GM18861 (cell line): ENCODE measurements around the gene P2RY6.
"Not testable (repeated sequence)": the region's sequence is repeated elsewhere in the genome, so short reads cannot be mapped to it uniquely, and the experiment has no call there.

Source experiments
- ATAC-seq: cut with Tn5 transposase; IDR thresholded peaks from one replicate; pipeline ENCODE4 v1.9.1; 2021; ENCODE audit not compliant: unreplicated experiment

The P2RY6 gene

DNA sequence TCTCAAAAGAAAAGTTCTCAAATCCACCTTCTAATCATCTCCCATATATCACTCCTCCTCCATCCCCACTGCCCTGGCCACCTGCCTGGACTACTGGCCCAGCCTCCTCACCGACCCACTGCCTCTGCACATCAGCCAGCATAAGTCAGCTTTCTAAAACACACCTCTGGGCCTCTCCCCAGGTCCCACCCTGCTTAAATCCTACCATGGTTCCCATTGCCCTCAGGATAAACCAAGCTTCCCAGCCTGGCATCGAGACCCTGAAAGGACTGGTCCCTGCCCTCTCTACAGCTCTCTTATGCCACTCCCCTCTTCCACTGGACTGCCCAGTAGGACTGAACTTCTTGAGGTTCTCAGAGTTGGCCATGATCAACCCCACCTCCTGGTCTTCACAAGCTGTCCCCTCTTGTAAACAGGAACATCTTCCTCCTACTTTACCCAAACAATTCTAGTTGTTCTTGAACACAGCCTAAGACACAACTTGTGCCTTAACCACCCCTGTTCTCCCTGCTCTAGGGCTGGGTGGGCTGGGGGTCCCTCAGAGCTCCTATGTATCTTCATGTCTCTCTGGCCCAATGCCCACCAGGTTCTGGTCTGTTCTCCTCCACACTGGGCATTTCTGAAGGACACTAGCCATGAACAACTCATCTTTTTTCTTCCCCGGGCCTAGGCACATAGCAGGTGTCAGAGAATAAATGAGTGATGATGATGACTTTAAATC lies 12.6 kb upstream of the P2RY6 start:
- no peak for ATAC-seq

DNA sequence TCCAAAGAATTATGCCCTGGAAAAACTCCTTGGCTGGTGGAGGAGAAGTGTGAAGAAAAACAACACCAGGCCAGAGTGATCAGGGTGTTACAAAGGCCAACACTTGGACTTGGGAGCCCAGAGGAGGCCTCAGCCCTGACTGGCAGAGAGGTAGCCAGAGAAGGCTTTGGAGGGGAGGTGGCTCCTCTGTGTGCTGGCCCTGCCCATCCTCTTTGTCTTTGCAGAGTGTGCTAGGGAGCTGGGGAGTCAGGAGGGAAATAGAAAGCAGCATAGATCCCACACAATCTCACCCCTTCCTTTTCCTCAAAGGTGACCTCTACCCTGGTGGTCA lies 12.0 kb upstream of the P2RY6 start:
- no peak for ATAC-seq

- no peak for ATAC-seq
Observed at GRCh38 chr11:73262851-73263495, 9.2 kb upstream of the P2RY6 start.

DNA sequence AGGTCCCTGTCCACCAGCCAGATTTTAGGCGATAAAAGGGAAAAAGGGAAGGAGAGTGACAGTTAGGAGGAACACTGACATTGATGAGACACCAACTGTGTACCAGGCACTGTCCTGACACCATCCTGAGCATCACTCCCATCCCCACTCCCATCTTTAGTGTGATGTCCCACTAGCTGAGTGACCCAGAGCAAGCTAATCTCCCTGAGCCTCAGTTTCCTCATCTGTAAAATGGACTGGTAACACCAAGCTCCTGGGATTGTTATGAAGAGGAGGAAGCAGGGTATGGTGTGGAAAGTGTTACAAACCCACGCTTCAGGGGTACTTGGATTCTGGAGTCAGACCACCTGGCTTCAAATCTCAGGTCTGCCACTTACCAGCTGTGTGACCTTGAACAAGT lies 8.5 kb upstream of the P2RY6 start:
- ATAC-seq, result no peak

DNA sequence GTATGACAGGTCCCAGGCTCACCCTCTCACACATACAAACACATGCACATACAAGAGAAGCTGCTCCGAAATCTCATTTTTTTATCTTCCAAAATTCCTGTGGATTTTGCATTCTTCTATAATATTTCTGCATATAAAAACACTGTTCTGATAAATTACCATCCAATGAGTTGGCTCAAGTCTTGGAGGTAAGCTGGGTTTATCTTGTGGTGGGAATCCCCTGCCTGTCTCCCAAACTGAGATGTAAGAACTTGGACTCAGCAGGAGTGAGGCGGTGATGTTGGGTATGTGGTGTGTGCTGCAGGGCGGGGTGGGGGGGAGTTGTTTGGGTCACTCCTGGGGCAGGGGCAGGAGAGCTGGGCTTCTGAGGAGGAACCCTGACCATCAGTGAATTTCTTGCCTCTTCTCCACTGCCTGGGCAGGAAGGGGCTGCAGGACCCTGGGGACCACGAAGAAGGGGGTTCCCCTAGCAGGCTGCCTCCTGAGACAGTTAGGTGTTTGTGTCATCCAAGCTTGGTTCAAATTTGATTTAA lies 6.8 kb upstream of the P2RY6 start:
- no peak for ATAC-seq

- no peak for ATAC-seq
Observed at GRCh38 chr11:73265853-73266645, 6.1 kb upstream of the P2RY6 start.

DNA sequence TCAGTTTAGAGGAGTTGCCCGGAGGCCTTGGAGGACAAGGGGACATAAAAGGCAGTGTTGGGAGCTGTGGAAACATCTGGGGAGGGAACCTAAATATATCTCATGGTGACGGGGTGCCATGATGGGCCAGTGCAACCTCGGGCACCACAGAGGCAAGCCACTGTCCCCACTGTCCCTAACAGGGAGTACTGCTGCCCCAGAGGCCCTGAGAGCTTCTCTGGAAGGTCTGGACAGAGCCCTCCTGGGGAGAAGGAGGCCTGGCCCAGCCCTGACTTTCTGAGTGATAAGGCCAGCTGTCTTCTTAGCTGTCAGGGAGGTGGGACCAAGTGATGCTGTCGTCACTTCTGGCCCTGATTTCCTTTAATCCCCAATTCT lies 5.5 kb upstream of the P2RY6 start:
- no peak for ATAC-seq

- ATAC-seq, result no peak
Observed at GRCh38 chr11:73267122-73267846, 4.9 kb upstream of the P2RY6 start.

DNA sequence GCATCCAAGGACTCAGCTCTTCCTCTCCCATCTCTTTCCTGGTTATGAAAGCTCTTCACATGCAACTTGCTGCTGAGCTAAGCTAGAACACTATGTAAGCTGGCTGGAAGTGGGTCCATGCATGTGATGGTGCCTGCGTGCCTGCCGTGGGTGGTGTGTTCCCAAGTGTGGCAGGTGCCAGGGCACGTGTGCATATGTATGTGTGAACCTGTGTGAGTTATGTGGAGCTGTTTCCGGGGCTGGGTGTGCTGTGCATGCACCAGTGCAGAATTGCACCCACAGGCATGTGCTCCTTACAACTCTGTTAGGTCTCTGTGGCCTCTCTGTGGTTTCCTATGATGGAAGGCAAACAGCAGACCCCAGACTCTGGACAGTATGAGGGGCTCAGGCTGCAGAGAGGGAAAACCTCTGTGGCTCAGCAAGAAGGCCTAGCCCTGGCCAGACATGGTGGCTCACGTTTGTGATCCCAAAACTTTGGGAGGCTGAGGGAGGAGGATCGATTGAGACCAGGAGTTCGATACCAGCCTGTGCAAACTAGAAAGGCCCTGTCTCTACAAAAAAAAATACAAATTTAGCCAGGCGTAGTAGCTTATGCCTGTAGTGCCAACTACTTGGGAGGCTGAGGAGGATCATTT lies 4.1 kb upstream of the P2RY6 start:
- no peak for ATAC-seq

GRCh38 chr11:73268671-73269271 lies 3.4 kb upstream of the P2RY6 start:
- ATAC-seq, result no peak

DNA sequence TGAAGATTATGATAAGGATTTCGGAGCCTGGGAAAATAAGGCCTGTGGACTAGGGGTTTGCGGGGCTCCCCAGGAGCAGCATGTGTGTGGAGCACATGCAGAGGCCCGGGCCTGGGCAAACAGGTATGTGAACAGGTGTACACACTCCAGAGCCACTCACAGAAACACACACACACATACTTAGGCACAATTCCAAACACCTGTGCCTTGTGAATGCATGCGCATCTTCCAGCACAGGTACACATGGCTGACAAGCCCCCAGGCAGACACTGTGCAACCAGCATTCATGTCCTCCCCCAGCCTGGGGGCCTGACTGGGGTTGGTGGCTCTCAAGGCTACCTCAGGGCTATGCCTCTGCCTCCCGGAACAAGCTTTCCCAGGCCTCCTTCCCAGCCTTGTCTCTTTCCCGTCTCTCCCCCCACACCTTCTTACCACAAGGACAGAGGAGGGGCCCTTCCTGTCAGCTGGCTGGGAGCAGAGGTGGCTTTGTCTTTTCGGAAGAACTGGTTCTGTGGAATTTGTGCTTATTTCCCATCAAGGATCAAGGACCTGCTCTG lies 2.6 kb upstream of the P2RY6 start:
- no peak for ATAC-seq

GRCh38 chr11:73270016-73270854 lies 1.9 kb upstream of the P2RY6 start:
- no peak for ATAC-seq

GRCh38 chr11:73270855-73271477 lies 1.2 kb upstream of the P2RY6 start:
- no peak for ATAC-seq

GRCh38 chr11:73271478-73271865 lies 666 bp upstream of the P2RY6 start:
- not testable (repeated sequence) for ATAC-seq

DNA sequence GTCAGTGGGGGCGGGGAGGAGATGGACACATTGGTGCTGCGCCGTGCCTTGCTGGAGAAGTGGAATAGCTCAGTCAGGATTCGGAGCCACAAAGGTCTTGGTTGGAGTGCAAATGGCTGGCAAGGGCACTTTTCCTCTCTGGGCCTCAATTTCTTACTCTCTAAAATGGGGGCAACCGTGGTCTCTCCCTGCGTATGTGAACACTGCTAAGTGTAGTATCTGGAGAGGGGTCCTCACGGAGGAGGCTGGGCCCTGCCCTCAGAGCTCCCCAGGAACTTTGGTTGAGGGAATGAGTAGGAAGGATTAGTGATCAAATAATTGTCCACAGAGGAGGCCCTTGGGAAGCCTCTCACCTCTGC lies 521 bp downstream of the P2RY6 start:
- no peak for ATAC-seq

DNA sequence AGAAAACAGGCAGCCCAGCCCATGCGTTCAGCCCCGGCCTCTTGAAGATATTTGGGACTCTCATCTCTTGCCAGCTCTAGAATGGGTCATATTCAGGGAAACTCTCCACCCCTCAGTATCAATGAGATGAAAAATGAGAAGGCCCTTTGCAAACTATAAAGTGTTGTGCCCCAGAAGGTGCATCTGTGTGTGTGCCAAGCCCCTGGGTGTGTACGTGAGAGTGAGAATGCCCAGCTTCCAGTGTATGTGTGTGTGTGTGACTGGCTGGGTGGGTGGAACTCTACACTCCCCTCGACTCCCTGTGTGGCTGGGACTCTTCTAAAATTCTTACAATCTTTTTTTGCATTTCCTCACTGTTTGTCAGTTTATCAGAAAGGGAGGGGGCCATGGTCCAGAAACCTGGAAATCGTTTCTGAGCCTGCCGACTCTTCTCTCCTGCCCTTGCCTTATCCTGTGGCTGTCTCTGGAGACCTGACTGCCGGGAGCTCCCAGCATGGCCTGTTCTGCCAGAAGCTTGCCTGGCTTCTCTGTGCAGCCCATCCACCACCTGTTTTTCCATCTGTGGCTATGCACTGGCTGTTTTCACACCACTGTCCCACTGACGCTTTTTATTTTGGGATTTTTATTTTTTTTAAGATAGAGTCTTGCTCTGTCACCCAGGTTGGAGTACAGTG lies 1.2 kb downstream of the P2RY6 start:
- no peak for ATAC-seq

- not testable (repeated sequence) for ATAC-seq
Observed at GRCh38 chr11:73274191-73274590, 2.1 kb downstream of the P2RY6 start.

- no peak for ATAC-seq
Observed at GRCh38 chr11:73274722-73275380, 2.7 kb downstream of the P2RY6 start.
